GM19025 (cell line): ENCODE measurements around the gene NOP10.
A peak's percentile ranks its signal among the peaks of the same experiment; 100 is the strongest.
"Not testable (repeated sequence)": the region's sequence is repeated elsewhere in the genome, so short reads cannot be mapped to it uniquely, and the experiment has no call there.

Experiments
- ATAC-seq: cut with Tn5 transposase; IDR thresholded peaks from one replicate; pipeline ENCODE4 v1.9.1; 2021; ENCODE audit warnings: mild to moderate bottlenecking, low read depth, moderate library complexity; ENCODE audit not compliant: unreplicated experiment

The NOP10 gene

GRCh38 chr15:34342737-34343575, at the start of gene NOP10, which contains the start of gene NUTM1:
Gene NOP10, minus strand, starts transcription at chr15:34343136. Its CDS starts 63 bp downstream, at chr15:34343073.
Gene NUTM1, plus strand, starts transcription at chr15:34343315. Its CDS starts 382 bp downstream, at chr15:34343697.
- peak; percentile 91 for ATAC-seq

DNA sequence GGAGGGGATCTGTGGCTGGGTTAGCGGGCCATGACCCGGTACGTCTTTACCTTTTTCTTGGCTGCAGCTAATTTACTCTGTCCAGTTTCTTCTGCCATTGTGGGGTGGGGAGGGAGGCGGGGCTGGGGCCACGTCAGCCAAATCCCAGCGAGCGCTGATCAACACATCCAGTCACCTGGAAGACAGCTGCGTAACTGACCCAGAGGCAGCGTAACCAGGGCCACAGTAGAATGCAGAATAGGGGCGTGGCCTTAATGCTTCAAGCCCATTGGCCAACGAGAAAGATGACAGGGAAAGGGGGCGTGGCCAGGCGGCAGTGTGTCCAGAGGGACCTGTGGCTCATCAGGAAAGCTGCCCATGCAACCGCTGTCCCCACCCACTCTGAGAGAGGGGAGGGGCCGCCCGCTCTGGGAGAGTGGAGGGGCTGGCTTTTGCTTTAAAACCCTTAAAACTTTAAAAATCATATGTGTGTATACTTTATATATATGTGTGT, 46.7 kb upstream of the NOP10 start:
- ATAC-seq: not testable (repeated sequence)

- ATAC-seq: not testable (repeated sequence)
These were observed 39.0 kb upstream of the NOP10 start for GRCh38 chr15:34381829-34382521.

GRCh38 chr15:34380491-34380890, 37.6 kb upstream of the NOP10 start:
- not testable (repeated sequence) for ATAC-seq

GRCh38 chr15:34376856-34377255, 33.9 kb upstream of the NOP10 start:
- no peak for ATAC-seq

DNA sequence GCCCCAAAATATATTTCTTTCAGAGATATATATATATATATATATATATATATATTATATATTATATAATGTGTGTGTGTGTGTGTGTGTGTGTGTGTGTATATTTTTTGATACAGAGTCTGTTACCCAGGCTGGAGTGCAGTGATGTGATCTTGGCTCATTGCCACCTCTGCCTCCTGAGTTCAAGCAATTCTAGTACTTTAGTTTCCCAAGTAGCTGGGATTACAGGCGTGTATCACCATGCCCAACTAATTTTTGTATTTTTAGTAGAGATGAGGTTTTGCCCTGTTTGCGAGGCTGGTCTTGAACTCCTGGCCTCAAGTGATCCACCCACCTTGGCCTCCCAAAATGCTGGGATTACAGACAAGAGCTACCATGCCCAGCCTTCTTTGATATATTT, 32.6 kb upstream of the NOP10 start:
- not testable (repeated sequence) for ATAC-seq

- ATAC-seq: no peak
These were observed 31.9 kb upstream of the NOP10 start for GRCh38 chr15:34374816-34375215.

DNA sequence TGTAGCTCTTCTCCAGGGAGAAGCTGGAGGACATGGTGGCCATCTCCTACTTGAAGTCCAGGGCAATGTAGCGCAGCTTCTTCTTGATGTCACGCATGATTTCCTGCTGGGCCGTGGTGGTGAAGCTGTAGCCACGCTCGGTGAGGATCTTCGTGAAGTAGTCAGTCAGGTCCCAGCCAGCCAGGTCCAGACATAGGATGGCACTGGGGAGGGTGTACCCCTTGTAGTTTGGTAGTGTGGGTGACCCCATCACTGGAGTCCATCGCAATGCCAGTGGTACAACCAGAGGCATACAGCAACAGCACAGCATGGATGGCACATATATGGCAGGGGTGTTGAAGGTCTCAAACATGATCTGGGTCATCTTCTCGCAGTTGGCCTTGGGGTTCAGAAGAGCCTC, 31.0 kb upstream of the NOP10 start:
- no peak for ATAC-seq

GRCh38 chr15:34370643-34371042, 27.7 kb upstream of the NOP10 start:
- no peak for ATAC-seq

DNA sequence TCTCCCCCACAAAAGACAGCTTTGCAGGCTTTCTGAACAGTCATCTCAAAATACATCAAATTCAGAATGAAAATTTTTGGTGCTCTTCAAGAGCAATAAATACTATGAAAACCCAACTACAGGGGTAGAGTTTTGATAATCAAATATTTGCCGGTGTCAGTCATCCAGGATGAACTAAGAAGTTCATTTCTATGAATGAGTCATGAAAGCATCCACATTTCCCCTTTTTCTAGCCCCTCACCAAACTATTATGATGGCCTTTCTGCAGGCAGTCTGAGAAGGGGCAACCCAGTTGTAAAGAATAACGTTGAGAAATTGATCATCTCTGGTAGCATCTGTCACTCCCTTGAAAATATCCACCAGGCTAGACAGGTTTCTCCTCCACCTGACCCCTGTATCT, 27.2 kb upstream of the NOP10 start:
- no peak for ATAC-seq

GRCh38 chr15:34367101-34368081, 24.5 kb upstream of the NOP10 start, which contains the start of gene LPCAT4:
Gene LPCAT4, minus strand, starts transcription at chr15:34367196. Its CDS starts 96 bp downstream, at chr15:34367100.
- ATAC-seq: peak; percentile 80

- ATAC-seq: no peak
These were observed 23.5 kb upstream of the NOP10 start for GRCh38 chr15:34366271-34367065.

DNA sequence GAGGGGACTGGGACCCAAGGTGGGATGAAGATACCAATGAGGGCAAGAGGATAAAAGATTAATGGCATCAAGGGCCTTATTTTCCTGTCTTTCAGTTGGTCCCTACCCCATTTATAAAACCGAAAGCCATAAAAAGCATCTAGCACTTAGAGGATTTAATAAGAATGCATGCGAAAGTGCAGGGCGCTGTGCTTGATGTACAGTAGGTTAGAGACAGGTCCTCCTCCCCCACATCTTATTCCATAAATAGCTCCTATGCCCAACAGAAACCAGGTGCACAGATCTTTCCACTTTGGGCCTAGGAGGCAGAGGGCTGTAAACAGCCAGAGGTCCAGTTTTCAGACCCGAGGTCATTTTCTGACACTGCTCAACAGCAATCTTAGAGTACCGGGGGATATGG, 22.9 kb upstream of the NOP10 start:
- no peak for ATAC-seq

- ATAC-seq: no peak
These were observed 22.3 kb upstream of the NOP10 start for GRCh38 chr15:34365091-34365825.

- ATAC-seq: no peak
These were observed 21.1 kb upstream of the NOP10 start for GRCh38 chr15:34364041-34364440.

DNA sequence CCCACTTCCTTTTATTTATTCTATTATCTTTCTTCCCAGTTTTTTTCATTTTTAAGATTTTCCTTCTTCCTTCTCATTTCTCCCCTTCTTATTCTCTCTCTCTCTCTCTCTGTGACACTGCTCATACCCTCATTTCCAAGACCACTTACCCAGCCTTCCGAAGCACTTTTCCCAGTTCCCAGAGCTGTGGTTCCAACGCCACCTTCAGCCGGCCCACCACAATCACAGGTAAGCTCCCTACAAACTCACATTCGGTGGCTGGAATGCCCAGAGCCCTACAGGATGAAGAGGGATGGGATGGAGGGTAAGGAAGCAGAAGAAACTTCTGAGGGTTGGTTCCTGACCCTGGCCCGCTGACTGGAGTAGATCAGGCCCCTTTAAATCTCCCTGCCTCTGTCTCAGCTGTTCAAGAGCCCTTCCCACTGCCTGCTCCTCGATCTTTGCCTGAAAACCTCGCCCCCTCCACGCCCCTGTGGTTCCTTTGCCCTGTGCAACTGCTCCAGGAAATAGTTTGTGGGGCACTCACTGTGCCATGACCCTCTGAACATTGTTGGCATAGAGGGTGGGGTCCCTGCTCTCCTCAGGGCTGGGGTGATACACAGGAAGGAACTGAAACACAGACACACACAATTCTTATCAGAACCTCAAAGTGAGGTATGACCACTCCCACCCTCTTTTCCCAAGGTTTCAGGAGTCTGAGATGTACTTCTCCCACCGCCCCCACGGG, 19.3 kb upstream of the NOP10 start:
- no peak for ATAC-seq

- ATAC-seq: no peak
These were observed 18.3 kb upstream of the NOP10 start for GRCh38 chr15:34361278-34361677.

GRCh38 chr15:34360298-34360697, 17.4 kb upstream of the NOP10 start:
- ATAC-seq: no peak
